Dermis microvascular lymphatic vessel endothelial cell (primary cell): ENCODE data around the gene CACNA2D3. TPM values are rescaled to one million over a fixed set of nuclear protein-coding genes. Genes with fewer than 3 reads are reported as not detected.

Experiments used
- DNase-seq, 2 donors: peaks; one replicate each; pipeline versions ENCODE4 v3.0.0 to v3.0.0-alpha.2; 2010; ENCODE audit warnings: low read depth in 2 of 2
- total RNA-seq: library from RNA; depleted of rRNA; stranded (reverse); fragments of >200 nt; gene quantifications from 2 replicates; pipeline ENCODE4 v1.2.1, GENCODE V29; 2014

CACNA2D3 gene
- total RNA-seq, 1 donor from 2014 or later: not detected

GRCh38 chr3:54914180-54914579 lies 791.8 kb downstream of the CACNA2D3 start:
- no peak for DNase-seq

GRCh38 chr3:54915181-54915580 lies 792.8 kb downstream of the CACNA2D3 start:
- no peak for DNase-seq

GRCh38 chr3:54915976-54916375 lies 793.6 kb downstream of the CACNA2D3 start:
- DNase-seq: no peak

GRCh38 chr3:54916732-54917131 lies 794.4 kb downstream of the CACNA2D3 start:
- DNase-seq: no peak

- DNase-seq: no peak
Measured at GRCh38 chr3:54917174-54917573, 794.8 kb downstream of the CACNA2D3 start.

GRCh38 chr3:54917862-54918261 lies 795.5 kb downstream of the CACNA2D3 start:
- no peak for DNase-seq

GRCh38 chr3:54918516-54918915 lies 796.2 kb downstream of the CACNA2D3 start:
- DNase-seq: no peak

- no peak for DNase-seq
Measured at GRCh38 chr3:54928046-54928770, 805.9 kb downstream of the CACNA2D3 start, which contains the start of gene LRTM1. TSS of gene LRTM1 (minus strand) at chr3:54928059. CDS start at chr3:54927911, 148 bp downstream.

- no peak for DNase-seq
Measured at GRCh38 chr3:54931182-54931581, 808.8 kb downstream of the CACNA2D3 start.

GRCh38 chr3:54932606-54933005 lies 810.3 kb downstream of the CACNA2D3 start:
- no peak for DNase-seq

GRCh38 chr3:54935869-54936268 lies 813.5 kb downstream of the CACNA2D3 start:
- DNase-seq: no peak

GRCh38 chr3:54936561-54936960 lies 814.2 kb downstream of the CACNA2D3 start:
- no peak for DNase-seq

GRCh38 chr3:54939557-54940300 lies 817.4 kb downstream of the CACNA2D3 start:
- no peak for DNase-seq

- no peak for DNase-seq
Measured at GRCh38 chr3:54940971-54941370, 818.6 kb downstream of the CACNA2D3 start.

- no peak for DNase-seq
Measured at GRCh38 chr3:54941690-54942362, 819.5 kb downstream of the CACNA2D3 start.

- no peak for DNase-seq
Measured at GRCh38 chr3:54949491-54950044, 827.2 kb downstream of the CACNA2D3 start.

GRCh38 chr3:54950391-54951003 lies 828.1 kb downstream of the CACNA2D3 start:
- no peak for DNase-seq

- DNase-seq: no peak
Measured at GRCh38 chr3:54951405-54951804, 829.1 kb downstream of the CACNA2D3 start.

- no peak for DNase-seq
Measured at GRCh38 chr3:54954022-54954421, 831.7 kb downstream of the CACNA2D3 start.

- no peak for DNase-seq
Measured at GRCh38 chr3:54954521-54954920, 832.2 kb downstream of the CACNA2D3 start.

GRCh38 chr3:54955496-54955895 lies 833.1 kb downstream of the CACNA2D3 start:
- no peak for DNase-seq

GRCh38 chr3:54955941-54956340 lies 833.6 kb downstream of the CACNA2D3 start:
- DNase-seq: no peak
